22Rv1 (cell line): ENCODE results near the gene AMIGO2.
"Not testable (repeated sequence)": the region's sequence is repeated elsewhere in the genome, so short reads cannot be mapped to it uniquely, and the experiment has no call there.

ENCODE experiments used
- H3K27ac ChIP-seq: fragments of 450-650 bp; 2 replicates; pipeline ENCODE4 v1.5.1; 2017
- CTCF ChIP-seq: fragments of 450-650 bp; IDR thresholded peaks from 2 replicates; pipeline ENCODE4 v1.5.1; 2017; ENCODE audit warnings: mild to moderate bottlenecking
- ZFX ChIP-seq: fragments of 450-650 bp; IDR thresholded peaks from 2 replicates; pipeline ENCODE4 v1.6.1; 2017; ENCODE audit warnings: antibody characterized with exemption, borderline replicate concordance

Gene AMIGO2

GRCh38 chr12:47079468-47079980 lies at the start of gene AMIGO2, which contains the start of gene PCED1B:
AMIGO2 (minus strand) TSS chr12:47079959; CDS start chr12:47079002, 957 bp downstream.
PCED1B (plus strand) TSS chr12:47079621; CDS start chr12:47235064, 155,443 bp downstream.
- TF ChIP-seq ZFX (no peak), CTCF (peak; percentile 81)
- H3K27ac ChIP-seq = peak within 1 kb of the TSS; percentile 49

GRCh38 chr12:47126246-47126645 lies 46.5 kb upstream of the AMIGO2 start:
- TF ChIP-seq CTCF (no peak), ZFX (no peak)
- no peak overlapping the region for H3K27ac ChIP-seq

GRCh38 chr12:47124451-47124850 lies 44.7 kb upstream of the AMIGO2 start:
- no peak for TF ChIP-seq CTCF
- no peak for TF ChIP-seq ZFX
- no peak overlapping the region for H3K27ac ChIP-seq

- TF ChIP-seq ZFX (no peak), CTCF (no peak)
- H3K27ac ChIP-seq = no peak overlapping the region
Observed at GRCh38 chr12:47123730-47124129, 44.0 kb upstream of the AMIGO2 start.

GRCh38 chr12:47122602-47123001 lies 42.8 kb upstream of the AMIGO2 start:
- H3K27ac ChIP-seq = no peak overlapping the region
- TF ChIP-seq CTCF (no peak), ZFX (no peak)

- TF ChIP-seq CTCF (no peak), ZFX (no peak)
- no peak overlapping the region for H3K27ac ChIP-seq
Observed at GRCh38 chr12:47121146-47121545, 41.4 kb upstream of the AMIGO2 start.

- H3K27ac ChIP-seq = no peak overlapping the region
Observed at GRCh38 chr12:47120736-47121135, 41.0 kb upstream of the AMIGO2 start.

GRCh38 chr12:47117305-47117704 lies 37.5 kb upstream of the AMIGO2 start:
- H3K27ac ChIP-seq = not testable (repeated sequence)

More at GRCh38 chr12:47120736-47121135, 41.0 kb upstream of the AMIGO2 start:
- TF ChIP-seq ZFX = no peak
- TF ChIP-seq CTCF = no peak
